Measurements from ENCODE around the gene DUT.

Gene DUT

GRCh38 chr15:48330855-48331795 lies at the start of gene DUT:
Gene DUT, plus strand, starts transcription at chr15:48331429. Its CDS starts 87 bp downstream, at chr15:48331516.
- Histone ChIP-seq H3K9me3 (ENCODE audit: control insufficient read depth, low read length) (no peaks in the 10 kb centered on the region), H3K36me3 (ENCODE audit: control insufficient read depth, insufficient read depth, low read length, severe bottlenecking) (peaks cover 19% of the 10 kb centered on the region), H3K9ac (ENCODE audit: low read length) (peak within 1 kb of the TSS; percentile 95), H3K4me3 (ENCODE audit: low read length) (peak within 1 kb of the TSS; percentile 93), H3K27me3 (replicated peaks; ENCODE audit: control insufficient read depth, insufficient read depth, low read length) (no peaks in the 10 kb centered on the region), H3K4me1 (ENCODE audit: control insufficient read depth, insufficient read depth, low read length) (peaks cover 15% of the 10 kb centered on the region)
- DNase-seq (ENCODE audit: low read depth): peak; percentile 91

GRCh38 chr15:48281674-48282073 lies 49.6 kb upstream of the DUT start:
- Histone ChIP-seq H3K36me3 (ENCODE audit: control insufficient read depth, insufficient read depth, low read length, severe bottlenecking) (no peaks in the 10 kb centered on the region), H3K9me3 (ENCODE audit: control insufficient read depth, low read length) (no peaks in the 10 kb centered on the region), H3K4me3 (ENCODE audit: low read length) (no peak overlapping the region), H3K4me1 (ENCODE audit: control insufficient read depth, insufficient read depth, low read length) (peaks cover 5% of the 10 kb centered on the region), H3K9ac (ENCODE audit: low read length) (no peak overlapping the region), H3K27me3 (replicated peaks; ENCODE audit: control insufficient read depth, insufficient read depth, low read length) (no peaks in the 10 kb centered on the region)
- DNase-seq (ENCODE audit: low read depth): no peak

DNA sequence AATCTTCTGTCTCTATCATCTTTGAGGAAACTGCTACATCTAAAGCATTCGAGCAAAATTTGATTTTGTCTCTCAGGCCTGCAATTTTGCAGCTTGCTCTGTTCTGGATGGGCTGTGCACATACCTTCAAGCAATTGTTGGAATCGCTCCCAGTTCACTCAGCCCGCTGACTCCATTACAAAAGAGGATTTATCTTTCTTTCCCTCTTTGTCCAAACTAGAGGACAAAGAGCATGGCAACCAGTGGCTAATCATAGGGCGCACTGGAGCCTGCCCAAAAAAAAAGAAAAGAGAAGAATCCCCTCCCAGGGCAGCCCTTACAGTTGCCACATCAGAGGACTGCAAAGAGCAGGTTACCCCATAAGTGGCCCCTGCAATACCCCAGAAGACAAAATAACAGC lies 49.0 kb upstream of the DUT start:
- no peak overlapping the region for H3K9ac ChIP-seq (ENCODE audit: low read length)
- H3K27me3 ChIP-seq (replicated peaks; ENCODE audit: control insufficient read depth, insufficient read depth, low read length): no peaks in the 10 kb centered on the region
- H3K4me3 ChIP-seq (ENCODE audit: low read length): no peak overlapping the region
- DNase-seq (ENCODE audit: low read depth): no peak
- H3K9me3 ChIP-seq (ENCODE audit: control insufficient read depth, low read length): no peaks in the 10 kb centered on the region
- H3K4me1 ChIP-seq (ENCODE audit: control insufficient read depth, insufficient read depth, low read length): peaks cover 5% of the 10 kb centered on the region
- no peaks in the 10 kb centered on the region for H3K36me3 ChIP-seq (ENCODE audit: control insufficient read depth, insufficient read depth, low read length, severe bottlenecking)

DNA sequence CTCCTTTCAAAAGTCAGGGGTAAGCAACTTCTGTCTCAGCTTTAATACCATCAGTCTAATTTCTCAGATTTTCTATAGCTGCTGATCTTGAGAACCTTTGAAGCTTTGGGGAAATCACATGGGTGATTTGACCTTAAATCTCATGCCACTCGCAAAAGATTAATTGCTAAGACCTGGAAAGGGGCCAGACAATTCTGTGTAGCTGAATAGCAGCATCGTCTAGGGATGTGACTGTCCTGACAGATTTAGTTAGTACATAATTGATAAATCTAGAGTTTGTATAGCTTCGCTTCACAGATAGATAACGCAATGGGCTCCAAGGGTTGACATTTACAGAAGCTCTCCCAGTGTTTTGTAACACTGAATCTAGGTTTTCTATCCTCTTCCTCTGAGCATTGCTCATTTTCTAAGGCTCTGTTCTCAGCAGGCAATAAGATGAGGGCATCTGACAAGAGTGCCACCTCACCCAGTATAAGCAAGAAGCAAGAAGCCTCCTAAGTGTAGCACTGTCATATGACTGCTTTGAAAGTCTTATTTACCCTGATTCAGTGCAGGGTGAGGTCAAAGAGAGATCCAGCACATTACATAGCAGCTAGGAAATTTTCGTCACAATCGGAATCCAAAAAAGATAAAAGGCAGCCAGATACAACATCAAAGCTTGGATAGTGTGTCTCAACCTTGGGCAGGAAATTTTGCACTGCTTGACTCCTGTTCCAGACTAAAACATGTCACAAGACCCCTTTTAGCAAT lies 47.7 kb upstream of the DUT start:
- Histone ChIP-seq H3K27me3 (replicated peaks; ENCODE audit: control insufficient read depth, insufficient read depth, low read length) (no peaks in the 10 kb centered on the region), H3K9me3 (ENCODE audit: control insufficient read depth, low read length) (no peaks in the 10 kb centered on the region), H3K9ac (ENCODE audit: low read length) (no peak overlapping the region), H3K4me1 (ENCODE audit: control insufficient read depth, insufficient read depth, low read length) (peaks cover 5% of the 10 kb centered on the region), H3K36me3 (ENCODE audit: control insufficient read depth, insufficient read depth, low read length, severe bottlenecking) (no peaks in the 10 kb centered on the region), H3K4me3 (ENCODE audit: low read length) (no peak overlapping the region)
- DNase-seq (ENCODE audit: low read depth): no peak

GRCh38 chr15:48285329-48286214 lies 45.7 kb upstream of the DUT start:
- Histone ChIP-seq H3K9ac (ENCODE audit: low read length) (peak overlapping the region; percentile 39), H3K36me3 (ENCODE audit: control insufficient read depth, insufficient read depth, low read length, severe bottlenecking) (no peaks in the 10 kb centered on the region), H3K9me3 (ENCODE audit: control insufficient read depth, low read length) (no peaks in the 10 kb centered on the region), H3K4me3 (ENCODE audit: low read length) (peak overlapping the region; percentile 67), H3K4me1 (ENCODE audit: control insufficient read depth, insufficient read depth, low read length) (peaks cover 5% of the 10 kb centered on the region), H3K27me3 (replicated peaks; ENCODE audit: control insufficient read depth, insufficient read depth, low read length) (no peaks in the 10 kb centered on the region)
- peak; percentile 92 for DNase-seq (ENCODE audit: low read depth)

GRCh38 chr15:48289628-48290027 lies 41.6 kb upstream of the DUT start:
- Histone ChIP-seq H3K9me3 (ENCODE audit: control insufficient read depth, low read length) (no peaks in the 10 kb centered on the region), H3K27me3 (replicated peaks; ENCODE audit: control insufficient read depth, insufficient read depth, low read length) (no peaks in the 10 kb centered on the region), H3K4me3 (ENCODE audit: low read length) (no peak overlapping the region), H3K36me3 (ENCODE audit: control insufficient read depth, insufficient read depth, low read length, severe bottlenecking) (no peaks in the 10 kb centered on the region), H3K4me1 (ENCODE audit: control insufficient read depth, insufficient read depth, low read length) (peaks cover 5% of the 10 kb centered on the region), H3K9ac (ENCODE audit: low read length) (no peak overlapping the region)
- DNase-seq (ENCODE audit: low read depth): peak; percentile 12

GRCh38 chr15:48292458-48292857 lies 38.8 kb upstream of the DUT start:
- Histone ChIP-seq H3K4me1 (ENCODE audit: control insufficient read depth, insufficient read depth, low read length) (no peaks in the 10 kb centered on the region), H3K36me3 (ENCODE audit: control insufficient read depth, insufficient read depth, low read length, severe bottlenecking) (no peaks in the 10 kb centered on the region), H3K9me3 (ENCODE audit: control insufficient read depth, low read length) (no peaks in the 10 kb centered on the region), H3K27me3 (replicated peaks; ENCODE audit: control insufficient read depth, insufficient read depth, low read length) (no peaks in the 10 kb centered on the region), H3K4me3 (ENCODE audit: low read length) (no peak overlapping the region), H3K9ac (ENCODE audit: low read length) (no peak overlapping the region)
- no peak for DNase-seq (ENCODE audit: low read depth)

- Histone ChIP-seq H3K9ac (ENCODE audit: low read length) (no peak overlapping the region), H3K4me1 (ENCODE audit: control insufficient read depth, insufficient read depth, low read length) (no peaks in the 10 kb centered on the region)
Measured at GRCh38 chr15:48297668-48298067, 33.6 kb upstream of the DUT start.

GRCh38 chr15:48298914-48299313 lies 32.3 kb upstream of the DUT start:
- no peak for DNase-seq (ENCODE audit: low read depth)
- H3K9ac ChIP-seq (ENCODE audit: low read length): no peak overlapping the region
- H3K27me3 ChIP-seq (replicated peaks; ENCODE audit: control insufficient read depth, insufficient read depth, low read length): no peaks in the 10 kb centered on the region
- H3K36me3 ChIP-seq (ENCODE audit: control insufficient read depth, insufficient read depth, low read length, severe bottlenecking): no peaks in the 10 kb centered on the region
- H3K4me3 ChIP-seq (ENCODE audit: low read length): no peak overlapping the region
- no peaks in the 10 kb centered on the region for H3K4me1 ChIP-seq (ENCODE audit: control insufficient read depth, insufficient read depth, low read length)
- no peaks in the 10 kb centered on the region for H3K9me3 ChIP-seq (ENCODE audit: control insufficient read depth, low read length)

More at GRCh38 chr15:48297668-48298067, 33.6 kb upstream of the DUT start:
- DNase-seq (ENCODE audit: low read depth): no peak
- H3K27me3 ChIP-seq (replicated peaks; ENCODE audit: control insufficient read depth, insufficient read depth, low read length): no peaks in the 10 kb centered on the region
- no peaks in the 10 kb centered on the region for H3K9me3 ChIP-seq (ENCODE audit: control insufficient read depth, low read length)
- H3K36me3 ChIP-seq (ENCODE audit: control insufficient read depth, insufficient read depth, low read length, severe bottlenecking): no peaks in the 10 kb centered on the region
- H3K4me3 ChIP-seq (ENCODE audit: low read length): no peak overlapping the region

DNA sequence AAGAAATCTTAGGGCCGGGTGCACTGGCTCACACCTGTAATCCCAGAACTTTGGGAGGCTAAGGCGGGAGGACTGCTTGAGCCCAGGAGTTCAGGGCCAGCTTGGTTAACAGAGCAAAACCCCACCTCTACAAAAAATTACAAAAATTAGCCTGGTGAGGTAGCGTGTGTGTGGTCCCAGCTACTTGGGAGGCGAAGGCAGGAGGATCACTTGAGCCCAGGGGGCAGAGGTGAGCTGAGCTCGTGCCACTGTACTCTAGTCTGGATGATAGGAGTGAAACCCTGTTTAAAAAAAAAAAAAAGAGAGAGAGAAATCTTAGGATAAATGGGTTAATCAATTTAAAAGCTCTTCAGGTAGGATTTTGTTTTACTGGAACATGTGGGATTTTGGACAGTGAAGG lies 31.2 kb upstream of the DUT start:
- DNase-seq (ENCODE audit: low read depth): no peak
- no peak overlapping the region for H3K4me3 ChIP-seq (ENCODE audit: low read length)
- no peak overlapping the region for H3K9ac ChIP-seq (ENCODE audit: low read length)
- no peaks in the 10 kb centered on the region for H3K27me3 ChIP-seq (replicated peaks; ENCODE audit: control insufficient read depth, insufficient read depth, low read length)
- H3K36me3 ChIP-seq (ENCODE audit: control insufficient read depth, insufficient read depth, low read length, severe bottlenecking): no peaks in the 10 kb centered on the region
- no peaks in the 10 kb centered on the region for H3K4me1 ChIP-seq (ENCODE audit: control insufficient read depth, insufficient read depth, low read length)
- H3K9me3 ChIP-seq (ENCODE audit: control insufficient read depth, low read length): no peaks in the 10 kb centered on the region

GRCh38 chr15:48304398-48304797 lies 26.8 kb upstream of the DUT start:
- Histone ChIP-seq H3K36me3 (ENCODE audit: control insufficient read depth, insufficient read depth, low read length, severe bottlenecking) (no peaks in the 10 kb centered on the region), H3K27me3 (replicated peaks; ENCODE audit: control insufficient read depth, insufficient read depth, low read length) (no peaks in the 10 kb centered on the region), H3K9ac (ENCODE audit: low read length) (no peak overlapping the region), H3K9me3 (ENCODE audit: control insufficient read depth, low read length) (no peaks in the 10 kb centered on the region), H3K4me3 (ENCODE audit: low read length) (no peak overlapping the region), H3K4me1 (ENCODE audit: control insufficient read depth, insufficient read depth, low read length) (no peaks in the 10 kb centered on the region)
- no peak for DNase-seq (ENCODE audit: low read depth)
